ENCODE results near the gene SPDYE4.

DNA sequence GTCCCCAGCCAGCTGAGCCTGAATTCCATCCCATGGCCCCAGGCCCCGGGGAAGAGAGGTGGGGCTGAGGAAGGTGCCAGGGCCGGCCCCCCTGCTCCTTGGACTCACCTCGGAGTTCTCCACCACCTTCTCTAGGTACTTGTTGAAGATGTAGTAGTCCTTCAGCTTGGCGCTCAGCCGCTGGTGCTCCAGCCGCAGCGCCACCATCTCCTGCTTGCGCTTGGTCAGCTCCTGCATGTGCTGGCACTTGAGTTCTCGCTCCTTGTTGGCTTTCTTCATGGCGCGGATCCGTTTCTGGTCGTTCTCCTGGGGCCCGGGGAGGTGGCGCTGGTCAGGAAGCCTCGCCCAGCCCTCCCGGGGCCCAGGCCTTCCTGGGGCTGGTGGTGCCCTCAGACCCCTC lies 17.0 kb downstream of the SPDYE4 start:
- TF ChIP-seq GABPA (IDR thresholded peaks at IDR 0.05; ENCODE audit: low read depth) = no peak
- TF ChIP-seq, protein P1, sequence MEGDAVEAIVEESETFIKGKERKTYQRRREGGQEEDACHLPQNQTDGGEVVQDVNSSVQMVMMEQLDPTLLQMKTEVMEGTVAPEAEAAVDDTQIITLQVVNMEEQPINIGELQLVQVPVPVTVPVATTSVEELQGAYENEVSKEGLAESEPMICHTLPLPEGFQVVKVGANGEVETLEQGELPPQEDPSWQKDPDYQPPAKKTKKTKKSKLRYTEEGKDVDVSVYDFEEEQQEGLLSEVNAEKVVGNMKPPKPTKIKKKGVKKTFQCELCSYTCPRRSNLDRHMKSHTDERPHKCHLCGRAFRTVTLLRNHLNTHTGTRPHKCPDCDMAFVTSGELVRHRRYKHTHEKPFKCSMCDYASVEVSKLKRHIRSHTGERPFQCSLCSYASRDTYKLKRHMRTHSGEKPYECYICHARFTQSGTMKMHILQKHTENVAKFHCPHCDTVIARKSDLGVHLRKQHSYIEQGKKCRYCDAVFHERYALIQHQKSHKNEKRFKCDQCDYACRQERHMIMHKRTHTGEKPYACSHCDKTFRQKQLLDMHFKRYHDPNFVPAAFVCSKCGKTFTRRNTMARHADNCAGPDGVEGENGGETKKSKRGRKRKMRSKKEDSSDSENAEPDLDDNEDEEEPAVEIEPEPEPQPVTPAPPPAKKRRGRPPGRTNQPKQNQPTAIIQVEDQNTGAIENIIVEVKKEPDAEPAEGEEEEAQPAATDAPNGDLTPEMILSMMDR (IDR thresholded peaks at IDR 0.05) = no peak
- TF ChIP-seq TAF1 (IDR thresholded peaks at IDR 0.05; ENCODE audit: borderline replicate concordance, low read depth, low read length) = no peak
- TF ChIP-seq TCF12 (IDR thresholded peaks at IDR 0.05) = no peak
- no peak for TF ChIP-seq EP300 (IDR thresholded peaks at IDR 0.05; ENCODE audit: borderline replicate concordance in 1 of 2, low read depth in 1 of 2, low read length in 1 of 2)
- TF ChIP-seq, protein P2, sequence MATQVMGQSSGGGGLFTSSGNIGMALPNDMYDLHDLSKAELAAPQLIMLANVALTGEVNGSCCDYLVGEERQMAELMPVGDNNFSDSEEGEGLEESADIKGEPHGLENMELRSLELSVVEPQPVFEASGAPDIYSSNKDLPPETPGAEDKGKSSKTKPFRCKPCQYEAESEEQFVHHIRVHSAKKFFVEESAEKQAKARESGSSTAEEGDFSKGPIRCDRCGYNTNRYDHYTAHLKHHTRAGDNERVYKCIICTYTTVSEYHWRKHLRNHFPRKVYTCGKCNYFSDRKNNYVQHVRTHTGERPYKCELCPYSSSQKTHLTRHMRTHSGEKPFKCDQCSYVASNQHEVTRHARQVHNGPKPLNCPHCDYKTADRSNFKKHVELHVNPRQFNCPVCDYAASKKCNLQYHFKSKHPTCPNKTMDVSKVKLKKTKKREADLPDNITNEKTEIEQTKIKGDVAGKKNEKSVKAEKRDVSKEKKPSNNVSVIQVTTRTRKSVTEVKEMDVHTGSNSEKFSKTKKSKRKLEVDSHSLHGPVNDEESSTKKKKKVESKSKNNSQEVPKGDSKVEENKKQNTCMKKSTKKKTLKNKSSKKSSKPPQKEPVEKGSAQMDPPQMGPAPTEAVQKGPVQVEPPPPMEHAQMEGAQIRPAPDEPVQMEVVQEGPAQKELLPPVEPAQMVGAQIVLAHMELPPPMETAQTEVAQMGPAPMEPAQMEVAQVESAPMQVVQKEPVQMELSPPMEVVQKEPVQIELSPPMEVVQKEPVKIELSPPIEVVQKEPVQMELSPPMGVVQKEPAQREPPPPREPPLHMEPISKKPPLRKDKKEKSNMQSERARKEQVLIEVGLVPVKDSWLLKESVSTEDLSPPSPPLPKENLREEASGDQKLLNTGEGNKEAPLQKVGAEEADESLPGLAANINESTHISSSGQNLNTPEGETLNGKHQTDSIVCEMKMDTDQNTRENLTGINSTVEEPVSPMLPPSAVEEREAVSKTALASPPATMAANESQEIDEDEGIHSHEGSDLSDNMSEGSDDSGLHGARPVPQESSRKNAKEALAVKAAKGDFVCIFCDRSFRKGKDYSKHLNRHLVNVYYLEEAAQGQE (IDR thresholded peaks at IDR 0.05; ENCODE audit: low read depth, low read length) = no peak
- no peak for TF ChIP-seq MXI1 (IDR thresholded peaks at IDR 0.05; ENCODE audit: low read depth, low read length)
- TF ChIP-seq, protein P3, sequence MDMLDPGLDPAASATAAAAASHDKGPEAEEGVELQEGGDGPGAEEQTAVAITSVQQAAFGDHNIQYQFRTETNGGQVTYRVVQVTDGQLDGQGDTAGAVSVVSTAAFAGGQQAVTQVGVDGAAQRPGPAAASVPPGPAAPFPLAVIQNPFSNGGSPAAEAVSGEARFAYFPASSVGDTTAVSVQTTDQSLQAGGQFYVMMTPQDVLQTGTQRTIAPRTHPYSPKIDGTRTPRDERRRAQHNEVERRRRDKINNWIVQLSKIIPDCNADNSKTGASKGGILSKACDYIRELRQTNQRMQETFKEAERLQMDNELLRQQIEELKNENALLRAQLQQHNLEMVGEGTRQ (IDR thresholded peaks at IDR 0.05; ENCODE audit: borderline replicate concordance, low read depth, low read length) = no peak
- no peak for TF ChIP-seq RAD21 (IDR thresholded peaks at IDR 0.05; ENCODE audit: low read length)
- no peak for TF ChIP-seq POLR2AphosphoS5 (IDR thresholded peaks at IDR 0.05; ENCODE audit: low read depth, low read length)
- no peak for TF ChIP-seq SIN3A (IDR thresholded peaks at IDR 0.05; ENCODE audit: borderline replicate concordance, low read depth, low read length)
- TF ChIP-seq NRF1 (IDR thresholded peaks at IDR 0.05; ENCODE audit: low read depth, low read length) = no peak
